H1 (cell line): ENCODE results near the gene SNU13. TPM values are rescaled to one million over a fixed set of nuclear protein-coding genes. Genes with fewer than 3 reads are reported as not detected.

Source experiments
- FOSL1 ChIP-seq: IDR thresholded peaks from 2 replicates; pipeline ENCODE4 v1.6.1; 2011; ENCODE audit warnings: mild to moderate bottlenecking, low read depth, low read length, moderate library complexity; ENCODE audit not compliant: insufficient read depth
- RBBP5 ChIP-seq: IDR thresholded peaks from 2 replicates; pipeline ENCODE4 v1.7.1; 2012; ENCODE audit warnings: low read depth, mild to moderate bottlenecking, inconsistent platforms, low read length, moderate library complexity, borderline replicate concordance
- polyA plus RNA-seq, 7 experiments: library from polyadenylated mRNA; depleted of rRNA in 3 of 7; stranded (reverse) in 5 of 7; unstranded in 2 of 7; fragments of >200 nt in 5 of 7; fragments of 200-250 nt in 2 of 7; gene quantifications; 1 replicate in 5 of 7; 2 replicates in 1 of 7; 4 replicates in 1 of 7; pipeline versions ENCODE4 v1.2.1 to v1.2.3, GENCODE V29; 2011 to 2013; ENCODE audit warnings: missing spikeins in 2 of 7, mixed read lengths in 2 of 7
- total RNA-seq: library from RNA; stranded (reverse); fragmentation: NEBNext Ultra II Directional; extraction: Animal tissue kit (Norgen Biotek cat#: 25700); gene quantifications from 2 replicates; pipeline ENCODE4 v1.2.1, GENCODE V29; 2021
- TF ChIP-seq, protein P1 (sequence below), 3 experiments: IDR thresholded peaks; 1 replicate in 2 of 3; 2 replicates in 1 of 3; pipeline versions ENCODE4 v1.5.1 to v1.6.1; 2011; ENCODE audit warnings: low read length in 3 of 3, mild to moderate bottlenecking in 3 of 3, inconsistent platforms in 2 of 3, low read depth in 1 of 3, moderate library complexity in 1 of 3; ENCODE audit not compliant: insufficient read depth in 1 of 3; ENCODE audit errors: control extremely low read depth in 1 of 3

The SNU13 gene
- total and polyA plus RNA-seq, 2 of the 8 experiments (the other 6 are each of a cell fraction or from before 2014, with no cell fraction given) = 241 to 281 TPM

DNA sequence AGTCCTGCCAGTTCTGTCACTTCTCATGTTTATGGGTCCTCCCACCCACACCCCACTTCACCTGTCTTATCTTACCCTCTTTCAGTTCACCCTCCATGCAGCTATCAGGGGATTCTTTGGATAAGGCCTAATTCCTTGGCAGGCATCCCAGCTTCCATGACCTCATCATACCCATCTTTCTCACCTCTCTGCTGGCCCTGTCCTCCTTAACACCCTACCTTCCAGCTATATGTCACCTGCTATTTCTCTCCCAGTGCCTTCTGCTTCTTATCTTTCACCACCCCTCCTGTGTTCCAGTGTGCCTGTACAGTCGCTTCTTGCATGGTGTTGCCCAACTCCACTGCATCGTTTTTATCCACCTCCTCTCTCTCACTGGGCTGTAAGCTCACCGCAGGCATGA lies 28.3 kb downstream of the SNU13 start (continued):
- no peak for TF ChIP-seq RBBP5
- TF ChIP-seq, protein P1, sequence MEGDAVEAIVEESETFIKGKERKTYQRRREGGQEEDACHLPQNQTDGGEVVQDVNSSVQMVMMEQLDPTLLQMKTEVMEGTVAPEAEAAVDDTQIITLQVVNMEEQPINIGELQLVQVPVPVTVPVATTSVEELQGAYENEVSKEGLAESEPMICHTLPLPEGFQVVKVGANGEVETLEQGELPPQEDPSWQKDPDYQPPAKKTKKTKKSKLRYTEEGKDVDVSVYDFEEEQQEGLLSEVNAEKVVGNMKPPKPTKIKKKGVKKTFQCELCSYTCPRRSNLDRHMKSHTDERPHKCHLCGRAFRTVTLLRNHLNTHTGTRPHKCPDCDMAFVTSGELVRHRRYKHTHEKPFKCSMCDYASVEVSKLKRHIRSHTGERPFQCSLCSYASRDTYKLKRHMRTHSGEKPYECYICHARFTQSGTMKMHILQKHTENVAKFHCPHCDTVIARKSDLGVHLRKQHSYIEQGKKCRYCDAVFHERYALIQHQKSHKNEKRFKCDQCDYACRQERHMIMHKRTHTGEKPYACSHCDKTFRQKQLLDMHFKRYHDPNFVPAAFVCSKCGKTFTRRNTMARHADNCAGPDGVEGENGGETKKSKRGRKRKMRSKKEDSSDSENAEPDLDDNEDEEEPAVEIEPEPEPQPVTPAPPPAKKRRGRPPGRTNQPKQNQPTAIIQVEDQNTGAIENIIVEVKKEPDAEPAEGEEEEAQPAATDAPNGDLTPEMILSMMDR (IDR thresholded peaks at IDR 0.05; ENCODE audit: control extremely low read depth in 1 of 3, insufficient read depth in 1 of 3, low read depth in 1 of 3, low read length in 3 of 3) = no peak
- TF ChIP-seq FOSL1 = no peak
- TF ChIP-seq, all 59 proteins: peak for 0
